GM21528 (cell line): ENCODE data around the gene MRAP.
"Not testable (repeated sequence)": the region's sequence is repeated elsewhere in the genome, so short reads cannot be mapped to it uniquely, and the experiment has no call there.

Experiments used
- ATAC-seq: cut with Tn5 transposase; IDR thresholded peaks from one replicate; pipeline ENCODE4 v1.9.1; 2021; ENCODE audit warnings: mild to moderate bottlenecking, moderate library complexity; ENCODE audit not compliant: unreplicated experiment, low FRiP score

MRAP gene

GRCh38 chr21:32298658-32299081 is at the start of gene MRAP:
MRAP (plus strand) TSS chr21:32298855; CDS start chr21:32298972, 117 bp downstream.
- ATAC-seq, result no peak

DNA sequence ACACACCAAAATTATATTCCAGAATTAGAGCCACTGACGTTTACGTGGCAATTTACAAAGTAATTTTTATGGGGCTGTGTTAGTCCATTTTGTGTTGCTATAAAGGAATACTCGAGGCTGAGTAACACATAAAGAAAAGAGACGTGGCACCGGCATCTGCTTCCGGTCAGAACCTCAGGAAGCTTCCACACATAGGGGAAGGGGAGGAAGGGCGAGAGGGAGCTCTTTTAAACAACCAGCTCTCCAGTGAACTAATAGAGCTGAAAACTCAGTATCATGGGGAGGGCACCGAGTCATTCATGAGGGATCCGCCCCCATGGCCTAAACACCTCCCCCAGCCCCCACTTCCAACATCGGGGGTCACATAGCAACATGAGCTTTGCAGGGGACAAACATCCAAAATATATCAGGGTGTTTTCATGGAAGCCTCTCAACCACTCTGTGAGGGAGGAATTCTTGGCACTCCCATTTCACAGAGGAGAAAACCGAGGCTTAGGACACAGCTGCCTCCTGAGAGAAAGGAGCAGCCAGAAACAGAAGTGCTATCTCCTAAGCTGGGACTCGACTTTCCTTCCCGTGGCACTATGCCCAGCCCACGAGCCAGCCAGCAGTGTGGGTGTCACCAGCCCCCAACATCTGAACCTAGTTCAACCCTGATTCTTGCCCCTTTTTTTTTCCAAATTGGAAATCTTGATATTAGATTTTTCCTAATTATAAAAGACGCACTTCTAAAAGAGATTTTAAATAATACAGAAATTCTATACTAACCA is 49.0 kb upstream of the MRAP start:
- ATAC-seq, result no peak

DNA sequence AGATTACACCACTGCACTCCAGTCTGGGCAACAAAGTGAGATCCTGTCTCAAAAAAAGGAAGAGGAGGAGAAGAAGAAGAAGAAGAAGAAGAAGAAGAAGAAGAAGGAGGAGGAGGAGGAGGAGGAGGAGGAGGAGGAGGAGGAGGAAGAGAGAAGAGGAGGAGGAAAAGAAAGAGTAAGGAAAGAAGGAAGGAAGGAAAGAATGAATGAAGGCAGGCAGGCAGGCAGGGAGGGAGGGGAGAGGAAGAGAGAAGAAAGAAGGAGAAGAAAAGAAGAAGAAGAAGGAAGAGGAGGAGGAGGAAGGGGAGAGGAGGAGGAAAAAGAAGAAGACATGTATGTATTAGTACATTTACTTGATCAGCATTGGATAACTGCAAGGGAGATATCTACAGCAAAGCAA is 46.5 kb upstream of the MRAP start:
- ATAC-seq, result no peak

- ATAC-seq, result no peak
Observed at GRCh38 chr21:32253215-32253641, 45.4 kb upstream of the MRAP start.

GRCh38 chr21:32256251-32256650 is 42.4 kb upstream of the MRAP start:
- no peak for ATAC-seq

GRCh38 chr21:32256873-32257620 is 41.6 kb upstream of the MRAP start:
- ATAC-seq, result no peak

- no peak for ATAC-seq
Observed at GRCh38 chr21:32257962-32258785, 40.5 kb upstream of the MRAP start.

DNA sequence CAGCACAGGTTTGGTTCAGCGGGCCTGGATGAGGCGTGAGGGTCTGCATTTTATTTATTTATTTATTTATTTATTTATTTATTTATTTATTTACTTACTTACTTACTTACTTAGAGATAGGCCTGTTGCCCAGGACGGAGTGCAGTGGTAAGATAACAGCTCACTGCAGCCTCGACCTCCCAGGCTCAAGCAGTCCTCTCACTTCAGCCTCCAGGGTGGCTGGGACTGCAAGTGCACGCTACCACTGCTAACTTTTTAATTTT is 39.9 kb upstream of the MRAP start:
- not testable (repeated sequence) for ATAC-seq

DNA sequence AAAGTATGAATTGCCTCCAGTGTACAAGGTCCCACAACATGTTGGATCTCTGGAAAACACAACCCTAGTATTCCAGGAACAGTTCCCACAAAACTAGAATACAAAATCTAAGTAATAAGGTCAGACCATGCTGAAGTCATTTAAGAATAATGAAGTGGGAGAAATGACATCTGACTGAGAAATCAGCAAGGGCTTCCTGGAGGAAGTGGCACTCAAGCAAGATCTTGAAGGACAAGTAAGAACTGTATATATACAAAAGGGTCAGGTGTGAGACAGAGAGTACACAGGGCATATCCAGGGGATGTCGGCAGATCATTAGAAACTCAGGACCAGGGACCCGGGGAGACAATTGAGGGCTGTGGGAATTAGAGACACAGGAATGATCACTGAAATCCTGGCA is 38.5 kb upstream of the MRAP start:
- no peak for ATAC-seq

DNA sequence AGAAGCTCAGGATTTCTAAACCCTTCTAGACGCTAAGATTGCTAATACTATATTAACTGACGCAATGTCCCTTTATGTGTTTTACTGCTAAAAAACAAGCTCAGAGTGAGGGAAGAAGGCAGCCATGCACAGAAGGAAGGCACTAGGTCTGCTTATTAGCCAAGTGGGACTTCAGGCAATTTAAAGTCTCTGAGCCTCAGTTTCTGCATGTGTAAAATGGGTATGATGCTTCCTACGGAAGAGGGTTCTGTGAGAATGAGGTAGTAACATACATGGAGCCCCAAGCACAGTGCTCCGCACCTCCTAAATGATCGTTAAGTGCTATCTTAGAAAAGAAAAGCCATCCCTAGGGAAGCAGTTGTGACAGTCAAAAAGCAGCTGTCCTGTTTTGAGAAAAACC is 36.7 kb upstream of the MRAP start:
- no peak for ATAC-seq

- ATAC-seq, result not testable (repeated sequence)
Observed at GRCh38 chr21:32265321-32265720, 33.3 kb upstream of the MRAP start.

GRCh38 chr21:32270748-32271147 is 27.9 kb upstream of the MRAP start:
- ATAC-seq, result no peak

DNA sequence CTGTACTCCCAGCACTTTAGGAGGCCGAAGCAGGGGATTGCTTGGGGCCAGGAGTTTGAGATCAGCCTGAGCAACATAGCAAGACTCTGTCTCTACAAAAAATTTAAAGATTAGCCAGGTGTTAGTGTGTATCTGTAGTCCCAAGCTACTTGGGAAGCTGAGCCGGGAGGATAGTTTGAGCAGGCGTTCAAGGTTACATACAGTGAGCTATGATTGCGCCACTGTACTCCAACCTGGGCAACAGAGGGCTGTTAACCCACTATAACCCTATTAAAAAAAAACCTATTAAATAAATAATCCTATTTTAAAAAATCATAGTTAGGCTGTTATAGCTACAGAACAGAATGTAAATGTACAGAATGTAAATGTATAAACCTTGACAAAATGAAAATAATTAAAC is 22.0 kb upstream of the MRAP start:
- ATAC-seq, result no peak

DNA sequence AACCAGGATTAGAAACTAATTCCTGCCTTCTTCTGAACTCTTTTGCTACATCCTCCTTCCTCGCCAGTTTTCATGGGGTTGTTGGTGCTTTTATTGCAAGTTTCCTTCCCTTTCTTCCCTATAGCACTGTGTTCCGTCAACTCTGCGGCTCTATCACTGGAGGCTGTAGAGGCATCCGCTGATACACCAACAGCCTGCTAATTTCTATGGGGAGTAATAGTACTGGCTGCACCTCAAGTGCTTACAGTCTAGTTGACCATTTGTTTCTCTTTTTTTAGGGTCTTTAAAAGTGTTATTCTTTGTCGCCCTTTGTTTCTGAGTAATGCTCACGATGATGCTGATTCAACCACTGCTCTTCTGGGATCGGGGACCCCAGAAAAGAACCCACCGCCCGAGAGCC is 20.6 kb upstream of the MRAP start:
- ATAC-seq, result peak; percentile 10

DNA sequence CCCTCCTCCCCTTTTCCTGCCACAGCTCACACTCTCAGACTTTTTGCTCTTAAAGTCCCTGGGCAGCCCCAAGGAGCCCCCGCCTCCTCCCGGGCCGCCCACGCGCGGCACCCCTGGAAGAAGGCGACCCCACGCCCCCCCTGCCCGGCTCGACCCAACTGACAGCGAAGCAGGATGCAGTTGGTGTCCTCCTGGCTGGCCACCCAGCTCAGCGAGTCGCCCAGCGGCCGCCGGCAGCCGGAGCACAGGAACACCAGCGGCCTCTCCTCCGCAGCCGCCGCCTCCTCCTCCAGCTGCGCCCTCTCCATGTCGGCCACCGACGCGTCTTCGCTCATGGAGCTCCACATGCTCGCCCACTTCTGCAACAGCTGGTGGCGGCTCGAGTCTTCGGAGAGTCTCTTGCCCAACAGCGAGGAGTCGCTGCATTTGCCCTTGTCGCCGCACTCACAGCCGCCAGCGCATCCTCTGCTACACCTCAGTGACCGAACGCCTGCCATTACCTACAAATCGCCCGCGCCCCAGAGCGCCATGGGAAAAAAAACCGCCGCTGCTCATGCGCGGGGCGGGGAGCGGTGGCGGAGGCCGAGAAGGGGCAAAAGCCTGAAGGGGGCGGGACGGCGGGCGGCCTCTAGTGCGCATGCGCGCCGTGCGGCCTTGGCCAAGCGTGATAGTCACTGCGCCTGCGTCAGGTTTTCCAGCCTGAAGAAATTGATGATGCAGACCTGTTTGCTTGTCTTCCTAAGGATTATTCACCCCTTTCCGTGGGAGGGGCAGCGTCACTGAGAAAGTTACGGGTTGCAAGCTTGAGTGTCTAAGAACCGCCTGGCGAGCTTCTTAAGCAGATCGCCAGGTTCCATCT is 19.9 kb upstream of the MRAP start, which contains the start of gene MIS18A:
TSS of gene MIS18A (minus strand) at position 532 of the 859 bp plus-strand sequence. CDS start at position 497, 35 bp downstream.
- peak; percentile 93 for ATAC-seq

- peak; percentile 19 for ATAC-seq
Observed at GRCh38 chr21:32279377-32279680, 19.3 kb upstream of the MRAP start.

- no peak for ATAC-seq
Observed at GRCh38 chr21:32281531-32281930, 17.1 kb upstream of the MRAP start.

DNA sequence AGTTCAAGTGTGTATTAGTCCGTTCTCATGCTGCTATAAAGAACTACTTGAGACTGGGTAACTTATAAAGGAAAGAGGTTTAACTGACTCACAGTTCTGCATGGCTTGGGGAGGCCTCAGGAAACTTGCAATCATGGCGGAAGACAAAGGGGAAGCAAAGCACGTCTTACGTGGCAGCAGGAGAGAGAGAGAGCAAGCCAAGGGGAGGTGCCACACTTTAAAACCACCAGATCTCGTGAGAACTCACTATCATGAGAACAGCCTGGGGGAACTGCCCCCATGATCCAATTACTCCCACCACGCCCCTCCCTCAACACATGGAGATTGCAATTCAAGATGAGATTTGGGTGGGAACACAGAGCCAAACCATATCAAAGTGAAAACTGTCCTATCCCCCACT is 15.7 kb upstream of the MRAP start:
- ATAC-seq, result no peak

GRCh38 chr21:32285476-32285875 is 13.2 kb upstream of the MRAP start:
- ATAC-seq, result no peak

DNA sequence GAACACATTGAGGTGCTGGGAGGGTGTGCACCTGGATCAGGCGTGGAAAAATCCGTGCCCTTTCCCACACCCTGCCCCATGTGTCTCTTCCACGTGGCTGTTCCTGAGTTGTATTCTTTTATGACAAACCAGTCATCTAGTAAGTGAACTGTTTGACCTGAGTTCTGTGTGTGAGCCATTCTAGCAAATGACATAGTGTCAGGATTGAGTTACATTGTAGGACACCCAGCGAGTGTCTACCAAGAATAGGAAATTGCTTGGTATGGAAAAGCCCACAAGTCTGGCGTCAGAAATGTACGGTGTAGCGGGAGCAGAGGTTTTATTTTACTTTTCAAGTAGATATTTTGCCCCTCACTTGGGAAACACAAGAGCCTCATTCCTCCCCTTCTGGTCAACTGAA is 1.2 kb upstream of the MRAP start:
- no peak for ATAC-seq
